Activated naive CD4-positive, alpha-beta T cell treated with anti-CD3 and anti-CD28 coated beads, Interleukin-2, amount 50 U/mL, for 72 hours (primary cell): Measurements from ENCODE around the gene PAFAH1B1. TPM values are rescaled to one million over a fixed set of nuclear protein-coding genes. Genes with fewer than 3 reads are reported as not detected.
A peak's percentile ranks its signal among the peaks of the same experiment; 100 is the strongest.
"Not testable (repeated sequence)": the region's sequence is repeated elsewhere in the genome, so short reads cannot be mapped to it uniquely, and the experiment has no call there.

ENCODE experiments used
- ATAC-seq, 2 donors: fragments of 150-1000 bp; cut with Tn5 transposase; 2 replicates each; pipeline ENCODE4 v1.10.0; 2021; ENCODE audit warnings: mild to moderate bottlenecking in 2 of 2, moderate library complexity in 2 of 2
- DNase-seq, 2 donors: peaks; one replicate each; pipeline ENCODE4 v3.0.0; 2021 to 2022; ENCODE audit warnings: low spot score in 2 of 2
- H3K27ac Mint-ChIP-seq, 2 donors: one replicate each; pipeline ENCODE4 v1.8.0; 2022; ENCODE audit warnings: mild to moderate bottlenecking in 2 of 2, mixed read lengths in 2 of 2
- H3K36me3 Mint-ChIP-seq, 2 donors: one replicate each; pipeline ENCODE4 v1.8.0; 2022; ENCODE audit warnings: mixed read lengths in 2 of 2
- H3K9me3 Mint-ChIP-seq, 2 donors: one replicate each; pipeline ENCODE4 v1.8.0; 2022; ENCODE audit warnings: mixed read lengths in 2 of 2
- total RNA-seq, 2 donors: library from RNA; stranded (reverse); gene quantifications; one replicate each; pipeline ENCODE4 v1.2.3, GENCODE V29; 2022

The PAFAH1B1 gene
- 100 to 1,000 TPM; 170 to 190 TPM for total RNA-seq

DNA sequence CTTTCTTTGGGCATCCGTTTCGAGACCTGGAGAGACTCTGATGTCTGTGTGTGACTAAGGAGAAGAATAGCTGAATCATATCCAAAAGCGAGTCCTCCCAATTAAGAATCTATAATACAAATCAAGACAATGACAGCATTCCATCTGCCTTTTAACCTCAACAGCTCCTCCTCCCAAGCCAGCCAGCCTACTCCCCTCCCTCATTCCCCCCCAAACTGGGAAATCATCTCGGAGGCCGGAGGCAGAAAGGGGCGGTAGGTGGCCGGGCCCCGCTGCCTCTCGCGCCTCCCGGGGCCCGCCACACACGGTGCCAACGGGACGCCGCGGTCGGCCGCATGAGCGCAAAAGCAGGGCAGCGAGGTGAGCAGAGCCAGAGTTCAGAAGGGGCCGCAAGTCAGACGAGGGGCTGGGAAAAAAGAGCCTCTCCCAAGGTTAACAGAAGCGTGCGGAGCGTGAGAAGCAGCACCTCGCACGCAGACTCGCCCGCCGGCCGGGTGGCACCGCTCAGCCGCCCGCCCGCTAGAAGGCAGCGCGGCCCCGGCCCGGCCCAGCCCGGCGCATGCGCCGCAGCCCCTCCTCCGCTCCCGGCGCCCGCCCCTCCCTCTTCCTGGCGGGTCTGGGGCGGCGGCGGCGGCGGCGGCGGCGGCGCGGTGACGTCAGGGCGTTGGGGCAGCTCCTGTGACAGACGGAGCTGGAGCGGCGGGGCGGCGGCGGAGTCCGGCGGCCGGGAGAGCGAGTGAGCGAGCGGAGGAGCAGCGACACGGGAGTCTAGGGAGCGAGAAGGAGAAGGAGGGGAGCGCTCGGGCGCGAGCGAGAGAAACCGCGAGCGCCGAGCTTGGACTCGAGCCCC lies at the start of gene PAFAH1B1:
PAFAH1B1 (plus strand) TSS at position 684 of the 850 bp plus-strand sequence. CDS start 44,635 bp downstream, outside the sequence.
- H3K9me3 Mint-ChIP-seq = no peaks in the 10 kb centered on the region
- DNase-seq (peak; percentile 95 to 96), ATAC-seq (peak; percentile 84 to 87)
- peaks cover 9 to 11% of the 10 kb centered on the region in 2 donors for H3K36me3 Mint-ChIP-seq
- H3K27ac Mint-ChIP-seq = peak within 1 kb of the TSS; percentile 87

DNA sequence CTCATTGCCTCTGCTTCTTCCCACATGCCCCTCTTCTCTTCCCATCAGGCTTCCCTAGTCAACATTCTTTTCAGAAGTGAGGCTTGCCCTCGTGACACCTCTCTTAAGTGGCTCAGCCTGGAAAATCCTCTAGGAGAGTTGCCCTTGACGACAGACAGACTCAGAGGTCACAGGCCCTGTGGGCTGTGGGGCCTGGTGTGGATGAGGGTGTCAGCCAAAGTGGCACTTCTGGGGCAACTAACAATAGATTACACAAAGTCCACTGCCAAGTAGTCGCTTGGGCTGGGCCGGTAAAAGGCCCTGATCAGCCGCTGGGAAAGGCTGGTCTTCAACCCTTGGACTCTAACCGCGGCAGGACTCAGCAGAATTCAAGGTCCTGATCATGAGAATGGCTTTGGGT lies 48.1 kb upstream of the PAFAH1B1 start:
- no peak for ATAC-seq
- Mint-ChIP-seq H3K27ac (peak overlapping the region in 1 of 2 donors; percentile 27), H3K36me3 (no peaks in the 10 kb centered on the region), H3K9me3 (no peaks in the 10 kb centered on the region)
- DNase-seq = no peak

DNA sequence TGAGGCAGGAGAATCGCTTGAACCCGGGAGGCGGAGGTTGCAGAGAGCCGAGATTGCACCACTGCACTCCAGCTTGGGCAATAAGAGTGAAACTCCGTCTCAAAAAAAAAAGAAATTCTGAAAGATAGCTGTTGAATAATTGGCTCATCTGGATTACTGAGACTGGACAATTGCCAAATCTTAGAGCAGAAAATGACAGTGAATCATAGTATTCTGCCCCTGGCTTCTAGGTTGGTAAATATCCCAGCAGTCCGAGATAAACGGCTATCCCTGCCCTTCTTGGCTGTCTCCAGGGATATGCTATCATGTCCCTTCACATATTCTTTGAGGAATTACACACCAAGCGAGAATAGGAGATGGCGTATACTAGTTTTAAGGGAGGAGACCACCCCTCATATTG lies 46.3 kb upstream of the PAFAH1B1 start:
- no peak overlapping the region for H3K27ac Mint-ChIP-seq
- no peak for ATAC-seq
- DNase-seq = no peak
- no peaks in the 10 kb centered on the region for H3K9me3 Mint-ChIP-seq
- no peaks in the 10 kb centered on the region for H3K36me3 Mint-ChIP-seq

DNA sequence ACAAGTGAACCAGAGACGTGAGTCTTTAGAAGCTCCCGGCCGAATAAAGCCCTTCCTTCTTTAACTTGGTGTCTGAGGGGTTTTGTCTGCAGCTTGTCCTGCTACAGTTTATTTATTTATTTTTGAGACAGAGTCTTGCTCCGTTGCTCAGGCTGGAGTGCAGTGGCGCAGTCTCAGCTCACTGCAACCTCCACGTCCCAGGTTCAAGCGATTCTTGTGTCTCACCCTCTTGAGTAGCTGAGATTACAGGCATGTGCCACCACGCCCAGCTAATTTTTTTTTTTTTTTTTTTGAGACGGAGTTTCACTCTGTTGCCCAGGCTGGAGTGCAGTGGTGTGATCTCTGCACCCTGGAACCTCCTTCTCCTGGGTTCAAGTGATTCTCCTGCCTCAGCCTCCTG lies 45.4 kb upstream of the PAFAH1B1 start:
- not testable (repeated sequence) for H3K27ac Mint-ChIP-seq, H3K36me3 Mint-ChIP-seq

DNA sequence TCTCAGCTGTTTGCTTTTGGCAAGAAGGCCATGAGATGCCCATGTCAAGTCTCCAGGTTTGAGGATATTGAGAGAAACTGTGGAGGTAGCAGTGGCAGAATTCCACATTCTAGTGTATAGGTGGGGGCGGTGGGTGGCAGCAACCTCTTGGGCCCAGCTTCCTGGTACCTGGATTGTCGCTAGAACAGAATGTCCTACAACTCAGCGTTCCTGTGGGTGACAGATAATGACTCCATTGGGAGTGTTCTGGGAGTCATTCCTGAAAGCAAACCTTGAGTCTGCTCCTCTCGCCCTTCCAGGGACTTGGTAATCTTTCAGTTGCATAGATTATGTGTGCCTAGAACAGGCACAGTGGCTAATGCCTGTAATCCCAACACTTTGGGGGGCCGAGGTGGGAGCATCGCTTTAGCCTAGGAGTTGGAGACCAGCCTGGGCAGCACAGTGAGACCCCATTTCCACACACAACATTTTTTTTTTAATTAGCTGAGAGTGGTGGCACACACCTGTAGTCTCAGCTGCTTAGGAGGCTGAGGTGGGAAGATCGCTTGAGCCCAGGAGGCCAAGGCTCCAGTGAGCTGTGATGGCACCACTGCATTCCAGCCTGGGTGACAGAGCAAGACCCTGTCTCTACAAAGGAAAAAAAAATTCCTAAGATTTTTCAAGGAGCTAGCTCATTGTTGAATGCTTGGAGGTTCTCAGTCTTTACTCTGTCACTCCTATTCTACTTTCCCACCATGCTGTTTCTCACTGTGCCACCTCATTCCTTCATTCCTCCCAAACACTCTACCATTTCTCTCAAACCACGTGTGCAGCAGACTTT lies 43.9 kb upstream of the PAFAH1B1 start:
- DNase-seq = no peak
- Mint-ChIP-seq H3K36me3 (no peaks in the 10 kb centered on the region), H3K9me3 (no peaks in the 10 kb centered on the region), H3K27ac (no peak overlapping the region)
- no peak for ATAC-seq

More for the DNA sequence above, 45.4 kb upstream of the PAFAH1B1 start:
- not testable (repeated sequence) for ATAC-seq, H3K9me3 Mint-ChIP-seq, DNase-seq

DNA sequence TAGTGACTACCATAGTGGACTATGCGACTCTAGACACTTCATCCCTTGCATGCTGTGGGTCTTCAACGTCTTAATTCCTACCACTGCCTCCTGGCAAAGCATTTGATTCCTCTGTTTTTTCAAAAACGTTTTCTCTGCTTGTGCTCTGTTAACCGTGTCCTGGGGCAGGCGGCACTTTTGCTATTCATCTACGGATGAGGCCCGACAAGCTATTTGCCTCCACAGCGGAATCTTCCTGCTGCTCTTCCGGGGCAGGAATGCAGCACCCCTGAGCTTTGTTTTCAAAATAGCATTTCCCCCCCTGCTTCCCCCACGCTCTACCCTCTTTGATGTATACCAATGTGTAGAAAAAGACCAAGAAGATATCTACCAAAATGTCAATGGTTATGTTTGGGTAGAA lies 42.0 kb upstream of the PAFAH1B1 start:
- no peak for DNase-seq
- no peak for ATAC-seq
- H3K36me3 Mint-ChIP-seq = no peaks in the 10 kb centered on the region
- no peak overlapping the region for H3K27ac Mint-ChIP-seq
- peaks cover 0 to 4% of the 10 kb centered on the region in 2 donors for H3K9me3 Mint-ChIP-seq

DNA sequence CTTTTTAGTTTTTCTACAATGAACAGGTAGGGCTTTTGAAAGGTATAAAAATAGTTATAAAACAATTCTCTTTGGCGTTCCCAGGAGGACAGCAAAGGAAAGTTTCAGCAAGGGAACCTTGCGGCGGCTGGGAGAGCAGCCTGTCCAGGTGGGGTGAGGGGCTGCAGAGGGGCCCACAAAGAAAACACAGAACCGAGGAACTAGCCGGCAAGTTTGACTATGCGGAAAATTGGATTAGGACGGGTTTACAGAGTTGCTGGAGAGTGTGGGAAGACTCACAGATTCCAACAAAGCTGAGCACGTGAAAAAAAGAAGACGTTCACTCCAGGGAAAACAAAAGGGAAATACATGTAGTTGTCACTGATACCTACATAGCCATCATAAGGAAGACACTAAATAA lies 41.5 kb upstream of the PAFAH1B1 start:
- ATAC-seq (no peak), DNase-seq (no peak)
- peaks cover 0 to 8% of the 10 kb centered on the region in 2 donors for H3K9me3 Mint-ChIP-seq
- no peaks in the 10 kb centered on the region for H3K36me3 Mint-ChIP-seq
- H3K27ac Mint-ChIP-seq = no peak overlapping the region

DNA sequence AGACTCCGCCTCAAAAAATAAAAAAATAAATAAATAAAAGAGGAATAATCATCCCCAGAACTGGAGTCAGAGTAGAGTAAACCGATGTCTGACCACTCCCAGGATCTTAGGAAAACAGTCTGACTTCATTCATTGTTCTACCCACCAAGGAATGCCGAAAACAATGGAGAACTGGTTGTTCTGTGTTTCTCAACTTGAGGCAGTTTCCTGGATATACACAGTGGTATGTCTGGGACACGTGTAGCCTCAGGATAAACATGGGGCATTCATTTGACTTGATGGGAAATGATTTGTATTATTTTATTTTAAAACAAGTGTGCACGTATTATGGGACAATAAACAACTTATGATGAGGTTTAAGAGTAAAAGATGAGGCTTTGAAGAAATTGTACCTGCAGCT lies 32.8 kb upstream of the PAFAH1B1 start:
- H3K27ac Mint-ChIP-seq = no peak overlapping the region
- peaks cover 0 to 11% of the 10 kb centered on the region in 2 donors for H3K9me3 Mint-ChIP-seq
- DNase-seq (no peak), ATAC-seq (no peak)
- H3K36me3 Mint-ChIP-seq = no peaks in the 10 kb centered on the region

DNA sequence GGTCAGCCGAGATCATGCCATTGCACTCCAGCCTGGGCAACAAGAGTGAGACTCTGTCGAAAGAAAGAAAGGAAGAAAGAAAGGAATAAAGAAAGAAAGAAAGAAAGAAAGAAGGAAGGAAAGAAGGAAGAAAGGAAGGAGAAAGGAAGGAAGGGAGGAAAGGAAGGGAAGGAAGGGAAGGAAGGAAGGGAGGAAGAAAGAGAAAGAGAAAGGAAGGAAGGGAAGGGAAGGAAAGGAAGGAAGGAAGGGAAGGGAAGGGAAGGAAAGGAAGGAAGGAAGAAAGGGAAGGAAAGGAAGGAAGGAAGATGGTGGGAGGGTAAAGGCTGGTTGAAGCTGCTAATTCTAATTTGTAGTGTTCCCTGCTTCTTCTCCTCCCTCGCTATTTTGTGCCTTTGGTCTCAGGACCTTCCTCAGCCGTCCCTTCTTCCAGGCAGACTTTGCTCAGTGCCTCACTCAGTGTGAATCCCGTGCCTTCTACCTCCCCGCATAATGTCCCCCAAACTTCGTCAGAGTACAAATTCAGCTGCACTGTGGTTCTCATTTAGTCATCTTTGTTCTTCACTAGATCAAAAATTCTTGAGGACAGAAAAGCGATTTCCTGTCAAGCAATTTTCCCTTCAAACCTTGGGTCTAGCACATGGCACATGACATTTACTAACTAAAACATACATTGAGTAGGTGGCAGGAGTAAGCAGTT lies 31.1 kb upstream of the PAFAH1B1 start:
- ATAC-seq (peak; percentile 40 to 56), DNase-seq (no peak)
- H3K9me3 Mint-ChIP-seq = no peaks in the 10 kb centered on the region
- no peaks in the 10 kb centered on the region for H3K36me3 Mint-ChIP-seq
- no peak overlapping the region for H3K27ac Mint-ChIP-seq

DNA sequence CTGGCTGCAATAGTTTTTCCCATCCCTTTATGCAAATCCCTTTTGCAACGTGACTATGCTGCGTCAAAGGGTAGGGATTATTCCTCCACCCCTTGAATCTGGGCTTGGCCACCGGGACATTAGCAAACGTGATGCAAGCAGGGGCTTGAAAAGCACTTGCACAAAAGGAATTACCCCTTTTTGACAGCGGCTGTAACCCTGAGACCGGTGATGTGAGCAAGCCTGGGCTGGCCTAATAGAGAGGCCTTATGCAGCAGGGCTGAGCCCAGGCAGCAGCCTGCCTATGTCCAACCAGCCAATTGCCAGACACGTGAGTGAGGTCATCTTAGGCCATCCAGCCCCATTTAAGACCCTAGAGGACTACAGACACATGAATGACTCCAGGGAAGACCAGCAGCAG lies 30.4 kb upstream of the PAFAH1B1 start:
- no peak overlapping the region for H3K27ac Mint-ChIP-seq

DNA sequence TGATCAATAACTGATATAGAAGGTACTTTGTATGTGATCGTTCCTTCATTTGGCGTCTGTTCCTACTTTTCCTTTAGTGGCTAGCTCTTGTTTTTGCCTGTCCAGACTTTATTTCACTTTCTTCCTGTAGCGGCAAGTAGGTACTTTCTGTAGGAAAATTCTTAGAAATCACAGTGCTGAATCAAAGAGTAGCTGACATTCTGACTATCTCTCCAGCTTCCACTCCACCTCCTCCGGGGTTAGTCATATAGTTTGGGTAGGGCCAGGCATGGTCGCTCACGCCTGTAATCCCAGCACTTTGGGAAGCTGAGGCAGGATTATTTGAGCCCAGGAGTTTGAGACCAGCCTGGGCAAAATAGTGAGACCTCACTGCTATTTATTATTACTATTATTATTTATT lies 29.9 kb upstream of the PAFAH1B1 start:
- Mint-ChIP-seq H3K27ac (no peak overlapping the region), H3K36me3 (no peaks in the 10 kb centered on the region), H3K9me3 (no peaks in the 10 kb centered on the region)
- ATAC-seq (no peak), DNase-seq (no peak)

More for the DNA sequence above, 30.4 kb upstream of the PAFAH1B1 start:
- no peaks in the 10 kb centered on the region for H3K9me3 Mint-ChIP-seq
- H3K36me3 Mint-ChIP-seq = no peaks in the 10 kb centered on the region
- ATAC-seq (no peak), DNase-seq (no peak)

DNA sequence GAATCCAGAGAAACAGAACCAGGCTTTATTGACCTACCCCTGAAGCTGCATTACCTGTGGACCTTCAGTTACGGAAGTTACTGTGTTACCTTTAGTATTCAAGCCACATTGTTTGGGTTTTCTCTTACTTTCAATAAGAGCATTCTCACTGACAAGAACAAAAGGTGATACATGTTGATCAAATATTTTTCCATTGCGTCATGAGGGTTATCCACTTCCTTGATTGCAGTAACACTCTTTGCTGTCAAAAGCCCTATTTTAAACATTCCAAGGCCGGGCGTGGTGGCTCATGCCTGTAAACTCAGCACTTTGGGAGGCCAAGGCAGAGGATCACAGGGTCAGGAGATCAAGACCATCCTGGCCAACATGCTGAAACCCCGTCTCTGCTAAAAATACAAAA lies 28.6 kb upstream of the PAFAH1B1 start:
- Mint-ChIP-seq H3K36me3 (no peaks in the 10 kb centered on the region), H3K9me3 (no peaks in the 10 kb centered on the region), H3K27ac (no peak overlapping the region)
- no peak for DNase-seq
- ATAC-seq = no peak

DNA sequence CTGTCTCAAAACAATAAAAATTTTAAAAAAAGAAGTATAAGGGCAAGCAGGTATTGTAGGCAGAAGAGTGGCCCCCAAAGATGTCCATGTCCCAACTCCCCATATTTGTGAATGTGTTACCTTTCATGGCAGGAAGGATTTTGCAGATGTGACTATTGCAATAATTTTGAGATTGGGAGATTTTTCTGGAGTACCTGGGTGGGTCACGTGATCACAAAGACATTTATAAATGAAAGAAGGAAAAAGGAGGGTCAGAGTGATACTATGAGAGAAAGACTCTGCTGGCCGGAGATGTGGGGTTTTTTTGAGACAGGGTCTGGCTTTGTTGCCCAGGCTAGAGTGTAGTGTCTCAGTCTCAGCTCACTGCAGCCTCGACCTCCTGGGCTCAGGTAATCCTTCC lies 27.4 kb upstream of the PAFAH1B1 start:
- DNase-seq (no peak), ATAC-seq (no peak)
- Mint-ChIP-seq H3K27ac (no peak overlapping the region), H3K36me3 (no peaks in the 10 kb centered on the region), H3K9me3 (no peaks in the 10 kb centered on the region)

DNA sequence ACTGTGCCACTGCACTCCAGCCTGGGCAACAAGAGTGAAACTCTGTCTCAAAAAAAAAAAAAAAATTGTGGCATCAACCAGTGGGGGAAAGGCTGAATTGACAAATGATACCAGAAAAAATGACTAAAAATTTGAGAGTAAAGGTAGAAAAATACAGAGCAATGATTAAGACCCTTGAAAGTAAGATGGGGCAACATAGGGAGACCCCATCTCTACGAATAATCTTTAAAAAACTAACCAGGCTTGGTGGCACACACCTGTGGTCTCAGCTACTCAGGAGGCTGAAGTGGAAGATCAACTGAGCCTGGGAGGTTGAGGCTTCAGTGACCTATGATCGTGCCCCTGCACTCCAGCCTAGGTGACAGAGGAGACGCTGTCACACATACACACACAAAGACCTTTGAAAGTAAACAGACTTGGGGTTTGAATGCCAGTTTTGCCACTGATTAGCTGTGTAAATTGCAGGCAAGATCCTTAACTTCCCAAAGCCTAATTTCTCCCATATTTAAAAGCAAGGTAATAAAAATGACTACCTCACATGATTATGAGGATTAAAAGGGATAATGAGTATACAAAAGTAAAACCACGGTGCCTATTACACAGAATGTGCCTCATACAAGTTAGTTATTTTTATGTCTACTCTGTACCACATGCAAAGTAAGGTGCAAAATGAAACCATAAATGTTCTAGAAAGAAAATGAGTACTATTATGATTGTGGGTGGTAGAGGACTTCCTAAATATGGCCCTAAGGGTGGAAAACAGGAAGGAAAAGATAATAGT lies 21.7 kb upstream of the PAFAH1B1 start:
- ATAC-seq (peak in 1 of 2 donors; percentile 60), DNase-seq (no peak)
- Mint-ChIP-seq H3K27ac (no peak overlapping the region), H3K36me3 (no peaks in the 10 kb centered on the region), H3K9me3 (no peaks in the 10 kb centered on the region)

DNA sequence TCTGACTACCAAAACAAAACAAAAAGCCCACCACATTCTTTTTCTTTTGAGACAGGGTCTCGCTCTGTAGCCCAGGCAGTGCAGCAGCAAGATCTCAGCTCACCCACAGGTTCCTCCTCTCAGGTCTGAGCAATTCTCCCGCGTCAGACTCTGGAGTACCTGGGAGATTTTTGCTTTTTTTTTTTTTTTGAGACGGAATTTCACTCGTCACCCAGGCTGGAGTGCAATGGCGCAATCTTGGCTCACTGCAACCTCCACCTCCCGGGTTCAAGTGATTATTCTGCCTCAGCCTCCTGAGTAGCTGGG lies 21.2 kb upstream of the PAFAH1B1 start:
- not testable (repeated sequence) for ATAC-seq, H3K36me3 Mint-ChIP-seq, H3K9me3 Mint-ChIP-seq, H3K27ac Mint-ChIP-seq, DNase-seq

DNA sequence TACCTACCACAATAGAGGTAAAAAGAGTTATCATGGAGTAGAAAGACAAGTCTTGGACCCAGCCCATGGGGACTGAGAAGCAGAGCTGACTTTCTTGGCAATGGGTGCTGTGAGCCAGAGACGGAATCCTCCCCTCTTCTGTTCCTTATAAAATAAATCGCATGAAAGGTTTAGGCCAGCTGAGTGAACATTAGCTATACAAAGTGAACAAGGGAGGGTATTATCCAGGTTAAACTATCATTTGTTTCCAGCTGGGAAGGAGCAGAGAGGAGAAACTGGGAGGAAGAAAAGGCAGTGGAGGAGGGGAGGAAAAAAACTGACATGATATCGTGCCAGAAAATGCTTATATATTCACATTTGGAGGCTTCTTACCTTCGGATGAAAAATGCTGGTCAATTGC lies 13.3 kb upstream of the PAFAH1B1 start:
- DNase-seq (no peak), ATAC-seq (no peak)
- Mint-ChIP-seq H3K9me3 (no peaks in the 10 kb centered on the region), H3K27ac (no peak overlapping the region), H3K36me3 (no peaks in the 10 kb centered on the region)
